Measurements from ENCODE around the gene ATP8A1. TPM values are rescaled to one million over a fixed set of nuclear protein-coding genes. Genes with fewer than 3 reads are reported as not detected.

ATP8A1 gene
- total and polyA plus RNA-seq, 4 donors: 0.65 to 15.9 (median 5.9) TPM

GRCh38 chr4:42547805-42548204 is 109.1 kb downstream of the ATP8A1 start:
- Histone ChIP-seq H3K4me3 (ENCODE audit: low read depth in 1 of 3, low read length in 3 of 3) (no peak overlapping the region), H3K9me3 (ENCODE audit: control insufficient read depth in 4 of 4, low read length in 3 of 4) (no peaks in the 10 kb centered on the region), H3K27me3 (ENCODE audit: control insufficient read depth in 4 of 4, insufficient read depth in 4 of 4, low read length in 3 of 4) (no peaks in the 10 kb centered on the region), H3K4me1 (ENCODE audit: control insufficient read depth in 4 of 4, insufficient read depth in 4 of 4, low read length in 3 of 4) (no peaks in the 10 kb centered on the region), H3K27ac (ENCODE audit: low read depth in 1 of 2, low read length in 2 of 2) (no peak overlapping the region), H3K9ac (ENCODE audit: low read depth in 1 of 2, low read length in 2 of 2) (no peak overlapping the region), H3K36me3 (ENCODE audit: control insufficient read depth in 4 of 4, insufficient read depth in 3 of 4, low read depth in 1 of 4, low read length in 3 of 4) (no peaks in the 10 kb centered on the region)
- WGBS: 93% methylated on average over 3 of the region's 3 CpGs
- no peak for DNase-seq (ENCODE audit: low spot score)
- no peak for TF ChIP-seq ATF3 (IDR thresholded peaks at IDR 0.05)
- TF ChIP-seq RAD21 (IDR thresholded peaks at IDR 0.05): no peak
- TF ChIP-seq RXRA (IDR thresholded peaks at IDR 0.05): no peak
- TF ChIP-seq YY1 (IDR thresholded peaks at IDR 0.05): no peak
- no peak for TF ChIP-seq JUND (IDR thresholded peaks at IDR 0.05)
- no peak for TF ChIP-seq ZBTB33 (IDR thresholded peaks at IDR 0.05)
- no peak for TF ChIP-seq NR2F2 (IDR thresholded peaks at IDR 0.05)
- TF ChIP-seq CTCF (IDR thresholded peaks at IDR 0.05; ENCODE audit: low read depth, low read length, missing input control): no peak
- no peak for TF ChIP-seq MAX (IDR thresholded peaks at IDR 0.05)

GRCh38 chr4:42543762-42544161 is 113.1 kb downstream of the ATP8A1 start:
- Histone ChIP-seq H3K27ac (ENCODE audit: low read depth in 1 of 2, low read length in 2 of 2) (no peak overlapping the region), H3K27me3 (ENCODE audit: control insufficient read depth in 4 of 4, insufficient read depth in 4 of 4, low read length in 3 of 4) (no peaks in the 10 kb centered on the region), H3K4me3 (ENCODE audit: low read depth in 1 of 3, low read length in 3 of 3) (no peak overlapping the region), H3K9me3 (ENCODE audit: control insufficient read depth in 4 of 4, low read length in 3 of 4) (no peaks in the 10 kb centered on the region), H3K36me3 (ENCODE audit: control insufficient read depth in 4 of 4, insufficient read depth in 3 of 4, low read depth in 1 of 4, low read length in 3 of 4) (no peaks in the 10 kb centered on the region), H3K4me1 (ENCODE audit: control insufficient read depth in 4 of 4, insufficient read depth in 4 of 4, low read length in 3 of 4) (no peaks in the 10 kb centered on the region), H3K9ac (ENCODE audit: low read depth in 1 of 2, low read length in 2 of 2) (no peak overlapping the region)
- whole genome bisulfite sequencing: 94% methylated on average over 2 of the region's 2 CpGs
- no peak for DNase-seq (ENCODE audit: low spot score)
- TF ChIP-seq RXRA (IDR thresholded peaks at IDR 0.05): no peak
- TF ChIP-seq FOXA1 (IDR thresholded peaks at IDR 0.05): no peak
- no peak for TF ChIP-seq TAF1 (conservative IDR thresholded peaks at IDR 0.05)
- TF ChIP-seq ATF3 (IDR thresholded peaks at IDR 0.05): no peak
- no peak for TF ChIP-seq EGR1 (IDR thresholded peaks at IDR 0.05; ENCODE audit: low read depth in 2 of 2)
- TF ChIP-seq HNF4G (IDR thresholded peaks at IDR 0.05): no peak
- TF ChIP-seq RAD21 (IDR thresholded peaks at IDR 0.05): no peak

- no peak for DNase-seq (ENCODE audit: low spot score)
- no peak overlapping the region for H3K27ac ChIP-seq (ENCODE audit: low read depth in 1 of 2, low read length in 2 of 2)
These were observed 113.8 kb downstream of the ATP8A1 start for GRCh38 chr4:42543126-42543525.

More at GRCh38 chr4:42543126-42543525, 113.8 kb downstream of the ATP8A1 start:
- Histone ChIP-seq H3K4me3 (ENCODE audit: low read depth in 1 of 3, low read length in 3 of 3) (no peak overlapping the region), H3K9ac (ENCODE audit: low read depth in 1 of 2, low read length in 2 of 2) (no peak overlapping the region), H3K27me3 (ENCODE audit: control insufficient read depth in 4 of 4, insufficient read depth in 4 of 4, low read length in 3 of 4) (no peaks in the 10 kb centered on the region), H3K36me3 (ENCODE audit: control insufficient read depth in 4 of 4, insufficient read depth in 3 of 4, low read depth in 1 of 4, low read length in 3 of 4) (no peaks in the 10 kb centered on the region), H3K4me1 (ENCODE audit: control insufficient read depth in 4 of 4, insufficient read depth in 4 of 4, low read length in 3 of 4) (no peaks in the 10 kb centered on the region), H3K9me3 (ENCODE audit: control insufficient read depth in 4 of 4, low read length in 3 of 4) (no peaks in the 10 kb centered on the region)
- 79% methylated on average over 1 of the region's 1 CpG for WGBS
- TF ChIP-seq SP1 (IDR thresholded peaks at IDR 0.05) (no peak), EGR1 (IDR thresholded peaks at IDR 0.05; ENCODE audit: low read depth in 2 of 2) (no peak), HNF4G (IDR thresholded peaks at IDR 0.05) (no peak), TAF1 (conservative IDR thresholded peaks at IDR 0.05) (no peak)
